Measurements from ENCODE around the gene CDK11B.
"Not testable (repeated sequence)": the region's sequence is repeated elsewhere in the genome, so short reads cannot be mapped to it uniquely, and the experiment has no call there.

The CDK11B gene

GRCh38 chr1:1647567-1648241 lies 11.1 kb downstream of the CDK11B start:
- DNase-seq = not testable (repeated sequence)

GRCh38 chr1:1646326-1646725 lies 12.5 kb downstream of the CDK11B start:
- DNase-seq = not testable (repeated sequence)

DNA sequence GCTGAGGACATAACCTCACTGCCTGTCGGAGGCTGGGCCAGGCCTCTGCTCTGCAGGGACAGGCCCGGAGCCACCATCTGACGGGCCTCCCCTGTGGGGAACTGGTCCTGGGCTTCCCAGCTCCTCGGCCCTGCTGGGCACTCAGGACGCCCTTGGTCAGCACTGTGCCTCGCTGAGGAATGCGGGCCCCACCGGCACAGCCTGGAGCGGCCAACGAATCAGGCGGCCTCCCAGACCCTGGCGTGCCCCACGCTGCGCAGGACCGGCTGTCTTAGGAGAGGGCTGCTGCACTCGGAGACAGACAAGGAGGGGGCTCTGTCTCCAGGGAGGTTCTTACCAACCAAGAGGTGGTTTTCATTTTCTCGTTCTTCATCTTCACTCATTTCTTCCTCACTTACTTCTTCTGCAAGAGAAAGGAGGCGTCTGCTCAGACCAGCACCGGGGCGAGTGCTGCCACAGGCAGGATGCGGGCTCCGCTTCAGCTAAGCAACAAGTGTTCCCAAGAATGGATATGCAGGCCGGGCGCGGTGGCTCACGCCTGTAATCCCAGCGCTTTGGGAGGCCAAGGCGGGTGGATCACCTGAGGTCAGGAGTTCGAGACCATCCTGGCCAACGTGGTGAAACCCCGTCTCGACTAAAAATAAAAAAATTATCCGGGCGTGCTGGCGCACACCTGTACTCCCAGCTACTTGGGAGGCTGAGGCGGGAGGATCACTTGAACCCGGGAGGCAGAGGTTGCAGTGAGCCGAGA lies 17.9 kb downstream of the CDK11B start:
- DNase-seq = not testable (repeated sequence)

GRCh38 chr1:1640081-1640480 lies 18.7 kb downstream of the CDK11B start:
- DNase-seq = not testable (repeated sequence)

- DNase-seq = not testable (repeated sequence)
Measured at GRCh38 chr1:1639368-1639767, 19.4 kb downstream of the CDK11B start.

DNA sequence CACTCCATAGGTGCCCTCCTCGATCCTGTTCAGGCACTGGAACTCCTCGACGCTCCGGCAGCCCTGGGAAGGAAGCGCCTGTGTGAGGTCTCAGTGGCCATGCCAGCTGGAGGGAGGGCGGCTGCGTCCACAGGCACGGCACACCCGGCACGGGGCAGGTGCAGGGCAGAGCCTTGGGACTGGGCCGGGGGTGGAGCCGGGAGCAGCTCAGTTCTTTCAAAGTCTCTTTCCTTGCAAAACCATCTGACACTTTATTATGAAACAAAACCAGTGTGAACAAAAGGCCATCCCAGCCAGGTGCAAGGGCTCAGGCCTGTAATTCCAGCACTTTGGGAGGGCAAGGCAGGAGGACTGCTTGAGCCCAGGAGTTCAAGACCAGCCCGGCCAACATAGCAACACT lies 20.3 kb downstream of the CDK11B start:
- DNase-seq = not testable (repeated sequence)

DNA sequence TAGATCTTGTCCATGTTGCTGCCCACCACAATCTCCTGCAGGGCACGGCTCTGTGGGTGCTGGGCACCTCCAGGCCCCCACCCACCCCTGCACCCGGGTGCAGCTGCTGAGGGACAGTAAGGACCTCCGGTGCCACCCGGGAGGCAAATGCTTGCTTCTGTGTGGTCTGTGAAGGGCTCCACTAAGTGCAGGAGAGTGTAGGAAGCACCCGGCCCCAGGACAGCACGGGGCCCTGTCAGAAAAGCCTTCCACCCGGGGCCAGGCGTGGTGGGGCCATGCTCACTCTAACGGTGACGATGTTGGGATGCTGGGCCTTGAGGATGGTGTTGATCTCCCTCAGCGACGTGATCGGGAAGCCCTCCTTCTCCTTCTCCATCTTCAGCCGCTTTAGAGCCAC lies 21.3 kb downstream of the CDK11B start:
- DNase-seq = not testable (repeated sequence)

DNA sequence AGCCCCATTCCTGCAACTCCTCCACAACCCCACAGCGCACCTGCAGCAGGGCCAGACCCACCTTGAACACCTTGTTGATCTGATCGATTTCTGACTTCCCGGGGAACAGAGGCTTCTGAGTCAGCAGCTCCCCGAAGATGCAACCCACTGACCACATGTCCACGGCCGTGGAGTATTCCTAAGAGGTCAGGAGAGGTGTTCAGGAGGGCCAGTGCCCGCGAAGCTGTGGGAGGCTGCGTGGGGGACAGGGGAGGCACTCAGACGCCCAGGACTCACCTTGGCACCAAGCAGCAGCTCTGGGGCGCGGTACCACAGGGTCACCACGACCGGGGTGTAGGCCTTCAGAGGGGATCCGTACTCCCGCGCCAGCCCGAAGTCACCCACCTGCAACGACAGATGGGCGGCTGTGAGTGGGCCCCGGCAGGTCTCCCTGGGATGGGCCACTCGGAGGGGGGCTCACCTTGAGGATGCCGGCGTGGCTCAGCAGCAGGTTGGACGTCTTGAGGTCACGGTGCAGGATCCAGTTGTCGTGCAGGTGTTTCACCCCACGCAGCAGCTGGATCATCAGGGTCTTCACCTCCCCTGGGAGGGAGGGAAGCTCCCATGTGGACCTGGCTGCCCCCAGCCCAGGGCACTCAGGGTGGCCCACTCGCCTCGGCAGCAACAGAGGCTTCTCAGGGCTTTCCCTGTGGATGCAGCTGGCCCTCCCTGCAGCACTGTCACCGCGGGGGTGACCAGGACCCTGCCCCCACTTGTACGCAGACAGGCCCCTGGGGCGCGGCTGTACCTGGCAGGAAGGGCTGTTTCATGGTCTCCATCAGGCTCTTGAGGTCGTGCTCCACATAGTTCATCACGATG lies 22.0 kb downstream of the CDK11B start:
- not testable (repeated sequence) for DNase-seq

DNA sequence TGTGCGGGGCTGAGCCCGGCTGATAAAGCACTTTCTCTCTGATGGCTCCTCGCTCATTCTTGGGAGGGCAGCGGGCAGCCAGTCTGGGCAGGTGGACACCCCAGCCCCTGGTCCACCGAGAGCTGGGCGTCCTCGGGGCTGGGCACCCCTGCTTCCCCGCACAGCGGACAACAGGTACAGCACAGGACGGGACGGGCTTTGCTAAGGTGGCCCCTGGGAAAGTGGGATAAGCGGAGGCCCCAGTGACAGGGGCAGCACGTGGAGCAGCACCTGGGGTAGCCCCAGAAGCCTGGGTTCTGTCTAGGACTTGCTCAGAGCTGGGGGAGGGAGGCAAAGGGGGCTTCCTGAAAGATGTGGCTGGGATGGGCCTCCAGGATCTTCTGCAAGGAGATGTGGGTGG lies 24.2 kb downstream of the CDK11B start:
- not testable (repeated sequence) for DNase-seq

GRCh38 chr1:1633409-1633808 lies 25.4 kb downstream of the CDK11B start:
- DNase-seq = not testable (repeated sequence)

GRCh38 chr1:1631782-1632420 lies 26.9 kb downstream of the CDK11B start, which contains the start of gene MMP23B:
Gene MMP23B, plus strand, starts transcription at chr1:1632173. Its CDS starts 46 bp downstream, at chr1:1632219.
- DNase-seq = no peak

DNA sequence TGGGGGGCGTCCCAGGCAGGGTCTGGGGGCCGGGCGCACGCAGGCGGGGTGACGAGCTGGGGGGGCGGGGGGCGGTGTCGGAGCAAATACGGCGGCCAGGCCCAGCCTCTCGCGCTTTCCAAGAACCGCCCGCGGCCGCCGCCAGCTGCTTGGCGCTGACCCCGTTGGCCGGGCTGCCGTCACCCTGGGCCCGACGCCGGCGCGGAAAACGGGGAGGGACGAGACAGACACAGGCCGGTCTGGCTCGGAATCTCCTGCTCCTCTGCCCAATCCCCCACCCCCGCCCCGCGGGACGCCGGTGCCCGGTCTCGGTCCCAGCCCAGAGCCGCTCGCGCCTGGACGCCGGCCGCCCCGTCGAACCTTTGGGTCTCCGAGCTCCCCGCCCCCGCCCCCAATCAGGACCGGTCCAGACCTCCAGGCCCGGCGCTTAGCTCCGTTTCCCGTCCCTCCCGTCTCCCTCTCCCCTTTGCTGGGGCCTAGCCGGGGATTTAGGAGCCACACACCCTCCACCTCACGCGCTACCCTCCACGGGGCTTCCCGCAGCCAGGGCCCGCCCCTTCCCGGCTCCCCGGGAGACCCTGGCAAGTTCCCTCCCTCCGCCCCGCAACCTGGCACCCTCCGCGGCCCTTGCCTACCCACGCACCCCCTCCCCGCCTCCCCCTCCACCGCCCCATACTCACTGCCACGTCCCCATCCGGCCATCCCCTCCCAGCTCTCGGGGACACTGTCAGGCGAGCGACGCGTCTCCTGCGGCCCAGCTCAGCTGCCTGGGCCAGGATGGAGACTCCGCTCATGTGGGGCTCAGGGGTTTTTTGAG lies 27.6 kb downstream of the CDK11B start:
- DNase-seq = no peak

DNA sequence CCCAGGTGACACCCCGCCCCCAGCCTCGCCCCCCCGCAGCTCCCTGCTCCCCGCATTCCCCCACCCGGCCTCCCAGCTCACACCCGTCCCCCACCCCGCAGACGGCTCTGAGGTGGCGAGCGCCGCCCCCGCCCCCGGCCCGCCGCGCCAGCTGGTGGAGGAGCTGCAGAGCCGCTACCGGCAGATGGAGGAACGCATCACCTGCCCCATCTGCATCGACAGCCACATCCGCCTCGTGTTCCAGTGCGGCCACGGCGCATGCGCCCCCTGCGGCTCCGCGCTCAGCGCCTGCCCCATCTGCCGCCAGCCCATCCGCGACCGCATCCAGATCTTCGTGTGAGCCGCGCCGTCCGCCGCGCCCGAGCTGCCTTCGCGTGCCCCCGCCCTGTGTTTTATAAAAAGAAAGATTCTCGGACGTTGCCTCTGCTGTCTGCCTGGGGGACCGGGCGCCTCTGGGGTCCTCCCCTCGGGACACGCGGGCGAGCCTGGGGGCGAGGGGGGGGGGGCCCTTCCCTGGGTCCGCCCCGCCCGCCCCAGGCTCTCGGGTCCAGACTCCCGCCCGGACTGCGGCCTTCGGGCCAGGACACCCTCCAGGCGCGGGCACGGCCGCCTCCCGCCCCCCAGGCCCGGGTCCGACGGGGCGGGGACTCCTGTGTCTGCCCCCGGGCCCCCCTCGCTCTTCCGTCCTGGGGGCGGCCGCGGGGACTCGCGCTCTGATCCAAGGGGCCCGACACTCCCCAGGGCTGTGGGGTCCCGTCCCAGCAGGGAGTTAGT lies 28.4 kb downstream of the CDK11B start:
- DNase-seq = no peak

- no peak for DNase-seq
Measured at GRCh38 chr1:1629430-1630190, 29.2 kb downstream of the CDK11B start.

- no peak for DNase-seq
Measured at GRCh38 chr1:1628754-1629429, 29.9 kb downstream of the CDK11B start.

DNA sequence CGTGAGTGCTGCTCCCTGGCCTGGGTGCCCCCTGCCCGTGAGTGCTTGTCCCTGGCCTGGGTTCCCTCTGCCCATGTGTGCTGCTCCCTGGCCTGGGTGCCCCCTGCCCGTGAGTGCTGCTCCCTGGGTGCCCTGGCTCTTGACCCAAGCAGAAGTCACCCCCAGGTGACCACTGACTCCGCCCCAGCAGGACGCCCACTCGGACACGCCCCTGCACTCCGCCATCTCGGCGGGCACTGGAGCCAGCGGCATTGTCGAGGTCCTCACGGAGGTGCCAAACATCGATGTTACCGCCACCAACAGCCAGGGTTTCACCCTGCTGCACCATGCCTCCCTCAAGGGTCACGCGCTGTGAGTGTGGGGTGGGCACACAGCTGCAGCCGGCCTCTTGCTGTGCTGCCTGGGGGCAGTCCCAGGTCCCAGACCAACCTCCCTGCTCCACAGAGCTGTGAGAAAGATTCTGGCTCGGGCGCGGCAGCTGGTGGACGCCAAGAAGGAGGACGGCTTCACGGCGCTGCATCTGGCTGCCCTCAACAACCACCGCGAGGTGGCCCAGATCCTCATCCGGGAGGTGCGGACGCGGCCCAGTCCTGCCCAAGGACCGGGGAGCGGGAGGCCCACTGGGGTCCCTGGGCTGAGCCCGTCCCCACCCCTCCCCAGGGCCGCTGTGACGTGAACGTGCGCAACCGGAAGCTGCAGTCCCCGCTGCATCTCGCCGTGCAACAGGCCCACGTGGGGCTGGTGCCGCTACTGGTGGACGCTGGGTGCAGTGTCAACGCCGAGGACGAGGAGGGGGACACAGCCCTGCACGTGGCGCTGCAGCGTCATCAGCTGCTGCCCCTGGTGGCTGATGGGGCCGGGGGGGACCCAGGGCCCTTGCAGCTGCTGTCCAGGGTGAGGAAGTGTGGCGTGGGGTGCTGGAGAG lies 30.7 kb downstream of the CDK11B start:
- no peak for DNase-seq

- no peak for DNase-seq
Measured at GRCh38 chr1:1627261-1627828, 31.5 kb downstream of the CDK11B start.

Measured in NCI-H2227 treated with DMSO at 0.1 percent for 48 hours (cell line).